Prostate gland (tissue), 2 donors: ENCODE data around the gene ADAMTS2.

Experiments used
- CTCF ChIP-seq, 4 experiments: fragments of 200-600 bp in 2 of 4; fragments of 450-650 bp in 2 of 4; sonication (generic) in 2 of 4; IDR thresholded peaks; 1 replicate in 3 of 4; 2 replicates in 1 of 4; pipeline ENCODE4 v1.5.1; 2016 to 2019; ENCODE audit warnings: antibody characterized with exemption in 4 of 4, mild to moderate bottlenecking in 2 of 4, moderate library complexity in 2 of 4
- POLR2A ChIP-seq: fragments of 450-650 bp; IDR thresholded peaks from one replicate; pipeline ENCODE4 v1.6.1; 2016; ENCODE audit warnings: antibody characterized with exemption, mild to moderate bottlenecking

DNA sequence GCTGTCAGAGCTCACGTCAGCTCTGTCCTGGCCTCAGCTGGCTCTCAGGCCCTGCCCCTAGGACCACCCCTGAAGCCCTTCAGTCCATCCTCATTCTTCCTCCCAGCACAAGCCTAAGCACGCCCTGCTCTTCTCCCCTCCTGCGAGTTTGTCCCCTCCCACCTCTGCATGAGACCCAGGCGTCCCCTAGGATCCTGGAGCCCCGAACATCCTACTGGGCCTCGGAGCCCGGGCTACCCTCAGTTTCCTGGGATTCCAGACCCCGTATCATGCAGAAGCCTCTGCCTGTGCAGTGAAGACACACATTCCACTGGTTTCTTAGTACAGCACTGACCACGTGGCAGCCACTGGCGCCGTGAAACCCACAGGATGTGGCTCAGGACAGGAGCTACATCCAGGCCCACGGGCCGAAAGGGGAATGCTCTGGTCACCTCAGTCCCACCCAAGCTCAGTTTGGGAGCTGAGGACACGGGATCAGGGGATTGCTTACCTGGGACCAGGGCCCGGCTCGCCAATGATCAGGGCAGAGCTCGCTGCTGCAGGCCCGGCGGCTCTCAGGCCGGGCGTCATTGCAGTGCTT lies 220.9 kb downstream of the ADAMTS2 start:
- TF ChIP-seq POLR2A (no peak), CTCF (IDR thresholded peaks at IDR 0.05) (no peak)
